Stimulated activated naive CD4-positive, alpha-beta T cell (primary cell): Measurements from ENCODE around the gene TMEM150A.
A peak's percentile ranks its signal among the peaks of the same experiment; 100 is the strongest.
"Not testable (repeated sequence)": the region's sequence is repeated elsewhere in the genome, so short reads cannot be mapped to it uniquely, and the experiment has no call there.

Source experiments
- DNase-seq, 6 experiments: peaks; one replicate each; lab custom pipeline; 2025; lab: John Stamatoyannopoulos, UW

The TMEM150A gene

DNA sequence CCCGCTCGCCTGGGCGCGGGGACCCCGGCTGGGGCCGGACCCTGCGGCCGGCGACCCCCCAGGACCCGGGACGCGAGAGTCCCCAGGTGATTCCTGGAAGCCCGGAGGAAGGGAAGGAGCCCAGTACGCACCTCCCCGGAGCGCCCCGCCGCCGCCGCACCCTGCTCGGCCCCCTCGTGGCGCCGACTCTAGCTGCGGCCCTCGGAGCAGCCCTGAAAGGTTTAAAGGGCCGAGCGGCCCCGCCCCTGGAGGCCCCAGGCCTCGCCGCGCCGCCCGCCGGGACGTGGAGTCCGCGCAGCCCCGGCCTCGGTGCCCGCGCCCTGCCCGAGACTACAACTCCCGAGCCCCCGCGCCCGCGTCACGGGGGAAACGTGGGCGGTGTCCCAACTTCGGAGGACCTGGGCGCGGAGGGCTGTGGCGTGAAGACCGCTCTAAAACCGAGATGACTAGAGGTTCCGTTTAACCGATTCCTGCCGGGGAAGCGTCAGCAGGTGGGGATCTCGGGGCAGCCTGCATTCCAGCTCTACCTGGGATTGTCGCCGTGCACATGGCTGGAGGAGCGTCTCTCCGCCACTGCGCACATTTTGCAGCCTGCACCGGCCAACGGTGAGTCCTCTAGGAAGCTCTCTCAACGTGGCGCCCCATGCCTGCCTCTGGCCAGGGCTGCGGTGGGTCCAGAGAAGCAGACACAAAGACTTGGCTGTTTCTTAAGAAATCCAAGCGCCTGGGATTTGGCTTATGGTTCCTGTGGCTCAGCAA is at the start of gene TMEM150A:
TSS of gene TMEM150A (minus strand) at position 223 of the 759 bp plus-strand sequence. CDS start 750 bp downstream, outside the sequence.
- peak; percentile 62 to 80 (median 74) for DNase-seq

DNA sequence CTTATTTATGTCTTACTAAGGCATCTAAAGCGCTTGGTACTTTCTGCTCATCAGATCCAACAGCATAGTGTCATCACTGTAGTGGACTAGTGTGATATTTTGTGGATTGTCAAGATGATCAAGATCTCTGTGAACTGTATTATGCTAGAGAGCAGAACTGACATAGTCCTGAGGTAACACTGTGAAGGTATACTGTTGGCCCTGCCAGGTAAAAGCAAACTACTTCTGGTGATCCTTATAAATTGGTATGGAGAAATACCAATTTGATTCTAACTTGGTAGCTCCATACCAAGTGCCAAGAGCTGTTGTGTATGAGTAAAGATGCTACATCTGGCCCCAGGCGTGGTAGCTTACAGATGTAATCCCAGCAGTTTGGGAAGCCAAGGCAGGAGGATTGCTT is 49.6 kb upstream of the TMEM150A start:
- no peak for DNase-seq

GRCh38 chr2:85651097-85651496 is 48.6 kb upstream of the TMEM150A start:
- DNase-seq, result no peak

DNA sequence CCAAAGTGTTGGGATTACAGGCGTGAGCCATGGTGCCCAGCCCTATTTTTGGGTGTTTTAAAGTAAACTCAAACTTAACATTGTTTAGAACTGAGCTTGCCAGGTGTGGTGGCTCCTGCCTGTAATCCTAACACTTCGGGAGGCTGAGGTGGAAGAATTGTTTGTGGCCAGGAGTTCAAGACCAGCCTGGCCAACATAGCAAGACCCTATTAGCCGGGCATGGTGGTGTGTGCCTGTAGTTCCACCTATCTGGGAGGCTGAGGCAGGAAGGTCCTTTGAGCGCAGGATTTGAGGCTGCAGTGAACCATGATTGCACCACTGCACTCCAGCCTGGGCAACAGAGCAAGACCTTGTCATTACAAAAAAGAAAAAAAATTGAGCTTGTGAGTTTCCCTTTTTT is 48.0 kb upstream of the TMEM150A start:
- no peak for DNase-seq

DNA sequence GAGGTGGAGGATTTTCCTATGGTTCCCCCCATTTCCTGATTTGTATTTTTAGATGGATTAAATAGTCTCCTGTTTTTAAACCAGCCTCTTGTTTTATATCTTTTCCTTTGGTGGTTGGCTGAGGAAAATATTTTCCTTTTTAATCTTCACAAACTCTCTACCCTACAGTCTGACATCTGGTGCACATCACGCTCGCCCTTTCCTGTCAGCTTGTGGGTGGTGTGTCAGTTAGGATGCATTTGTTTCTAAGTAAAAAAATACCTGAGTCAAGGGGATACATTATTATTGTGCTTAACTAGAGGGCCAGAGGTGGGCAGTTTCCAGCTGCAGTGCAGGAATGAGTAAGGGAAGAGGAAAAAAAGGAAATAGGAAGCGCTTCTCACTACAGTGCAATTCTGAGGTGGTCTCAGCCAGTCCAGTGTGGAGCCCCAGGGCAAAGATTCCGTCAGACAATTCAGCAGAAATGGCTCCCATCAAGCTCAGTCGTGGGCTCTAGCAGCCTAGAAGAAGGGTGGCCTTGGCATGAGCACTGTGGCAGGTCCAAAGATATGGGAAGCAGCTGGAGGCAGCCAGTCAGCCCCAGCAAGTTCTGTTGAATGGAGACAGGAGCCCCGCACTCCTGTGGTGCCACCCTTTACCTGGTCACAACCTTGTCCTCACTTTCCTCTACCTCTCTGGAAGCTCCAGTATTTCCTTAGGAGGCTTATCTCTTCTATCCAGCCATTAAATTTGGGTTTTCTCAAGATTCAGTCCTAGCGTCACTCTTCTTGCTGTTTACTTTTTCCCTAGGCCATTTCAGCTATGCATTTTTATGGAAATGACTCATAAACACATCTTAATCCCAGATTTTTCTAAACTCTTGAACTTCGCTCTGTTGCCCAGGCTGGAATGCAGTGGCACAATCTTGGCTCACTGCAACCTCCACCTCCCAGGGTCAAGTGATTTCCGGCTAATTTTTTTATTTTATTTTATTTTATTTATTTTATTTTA is 47.0 kb upstream of the TMEM150A start:
- no peak for DNase-seq

DNA sequence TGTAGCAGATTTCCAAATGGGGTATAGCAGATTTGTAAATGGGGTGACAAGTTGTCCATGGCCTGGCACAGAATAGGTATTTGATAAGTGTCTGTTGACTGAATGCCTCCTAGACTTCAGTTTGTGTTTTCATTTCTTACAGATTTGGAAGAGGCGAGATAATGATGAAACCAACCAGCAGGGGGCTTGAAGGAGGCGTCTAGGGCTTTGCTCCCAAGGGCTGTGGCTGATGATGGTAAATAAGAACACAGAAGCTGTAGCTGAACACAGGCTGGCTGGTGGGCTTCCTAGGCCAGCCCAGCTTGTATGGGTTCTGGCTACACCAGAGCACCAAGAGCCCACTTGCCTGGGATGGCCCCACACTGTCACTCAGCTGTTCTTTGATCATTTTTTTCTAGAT is 46.1 kb upstream of the TMEM150A start:
- no peak for DNase-seq

GRCh38 chr2:85647823-85648526 is 45.5 kb upstream of the TMEM150A start:
- DNase-seq, result no peak

GRCh38 chr2:85646166-85646565 is 43.7 kb upstream of the TMEM150A start:
- DNase-seq, result no peak

DNA sequence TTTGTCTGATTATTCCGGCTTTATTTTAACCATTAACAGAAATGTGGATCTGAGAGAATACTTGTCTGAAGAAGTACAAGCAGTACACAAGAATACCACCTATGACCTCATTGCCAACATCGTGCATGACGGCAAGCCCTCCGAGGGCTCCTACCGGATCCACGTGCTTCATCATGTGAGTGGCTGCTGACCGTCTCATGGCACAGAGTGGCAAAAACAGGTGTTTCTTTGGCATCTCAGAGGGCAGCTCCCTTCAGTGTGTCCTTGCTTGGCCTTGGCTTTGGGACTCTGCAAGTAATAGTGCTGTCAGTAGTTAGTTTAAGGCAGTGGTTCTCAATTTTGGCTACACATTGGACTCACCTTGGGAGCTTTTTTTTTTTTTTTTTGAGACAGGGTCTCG is 42.4 kb upstream of the TMEM150A start:
- DNase-seq, result no peak

GRCh38 chr2:85642725-85643124 is 40.2 kb upstream of the TMEM150A start:
- DNase-seq, result no peak

DNA sequence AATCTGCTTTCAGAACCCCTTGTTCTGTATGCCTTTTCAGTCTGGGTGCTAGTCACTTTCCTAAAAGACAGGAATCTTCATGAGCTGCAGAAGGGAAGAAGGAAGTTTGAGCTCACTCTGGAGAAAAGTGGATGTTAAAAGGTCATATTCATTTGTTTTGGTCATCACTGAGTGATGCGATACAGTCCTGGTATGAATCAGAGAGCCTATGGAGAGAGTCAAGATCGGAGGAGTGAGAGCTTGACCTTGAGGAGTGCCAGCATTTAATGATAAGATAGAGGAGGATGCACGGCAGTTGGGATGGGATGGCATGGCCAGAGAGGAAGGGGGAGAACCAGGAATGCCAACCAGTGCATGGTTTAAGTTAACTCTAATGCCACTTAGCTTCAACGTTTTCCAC is 33.1 kb upstream of the TMEM150A start:
- no peak for DNase-seq

GRCh38 chr2:85635011-85635410 is 32.5 kb upstream of the TMEM150A start:
- no peak for DNase-seq

DNA sequence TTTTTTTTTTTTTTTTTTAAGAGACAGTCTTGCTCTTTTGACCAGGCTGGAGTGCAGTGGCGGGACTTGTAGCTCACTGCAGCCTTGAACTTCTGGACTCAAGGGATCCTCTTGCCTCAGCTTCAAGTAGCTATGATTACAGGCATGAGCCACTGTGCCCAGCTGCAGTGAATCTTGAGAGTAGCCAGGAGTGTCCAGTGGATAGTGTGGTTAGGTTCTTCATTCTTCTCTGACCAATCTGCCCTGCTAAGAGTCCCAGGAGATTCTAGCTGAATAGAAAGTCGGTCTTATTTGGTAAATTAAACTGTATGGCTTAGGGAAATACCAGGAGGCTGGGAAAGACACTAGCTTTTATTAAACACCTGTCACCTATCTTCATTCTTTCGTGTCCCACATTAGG is 28.8 kb upstream of the TMEM150A start:
- DNase-seq, result no peak

- no peak for DNase-seq
These were observed 26.2 kb upstream of the TMEM150A start for GRCh38 chr2:85628658-85629057.

GRCh38 chr2:85623991-85624390 is 21.5 kb upstream of the TMEM150A start:
- DNase-seq, result no peak

GRCh38 chr2:85621338-85621737 is 18.8 kb upstream of the TMEM150A start:
- no peak for DNase-seq

- no peak for DNase-seq
These were observed 17.1 kb upstream of the TMEM150A start for GRCh38 chr2:85619617-85620016.

DNA sequence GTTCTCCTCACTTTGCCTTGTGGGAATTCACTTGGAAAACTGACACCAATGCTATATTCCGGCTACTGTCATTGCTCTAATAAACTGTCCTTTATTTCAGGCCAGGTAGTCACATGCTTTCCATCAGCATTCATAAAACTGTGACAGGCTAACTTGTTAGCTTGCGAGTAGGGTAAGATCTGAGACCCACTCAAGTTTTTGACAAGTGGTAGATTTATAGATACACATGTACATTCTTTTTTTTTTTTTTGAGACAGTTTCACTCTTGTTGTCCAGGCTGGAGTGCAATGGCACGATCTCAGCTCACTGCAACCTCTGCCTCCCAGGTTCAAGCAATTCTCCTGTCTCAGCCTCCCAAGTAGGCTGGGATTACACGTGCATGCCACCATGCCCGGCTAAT is 15.2 kb upstream of the TMEM150A start:
- not testable (repeated sequence) for DNase-seq

DNA sequence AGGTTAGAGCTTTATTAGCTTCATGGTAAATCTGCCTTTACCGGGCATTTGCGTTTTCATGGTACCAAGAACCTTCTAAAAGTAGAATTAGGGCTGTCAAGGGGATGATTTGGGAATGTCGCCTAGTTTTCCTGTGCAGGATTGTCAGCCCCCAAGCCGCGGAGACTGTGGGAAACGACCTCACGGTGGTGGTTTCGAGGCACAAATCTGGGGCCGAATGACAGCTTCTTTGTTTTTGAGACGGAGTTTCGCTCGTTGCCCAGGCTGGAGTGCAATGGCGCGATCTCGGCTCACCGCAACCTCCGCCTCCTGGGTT is 12.9 kb upstream of the TMEM150A start:
- no peak for DNase-seq

GRCh38 chr2:85614757-85615156 is 12.3 kb upstream of the TMEM150A start:
- DNase-seq, result not testable (repeated sequence)

- DNase-seq, result no peak
These were observed 11.4 kb upstream of the TMEM150A start for GRCh38 chr2:85613717-85614515.
